ENCODE data around the gene GABRA4. TPM values are rescaled to one million over a fixed set of nuclear protein-coding genes. Genes with fewer than 3 reads are reported as not detected.

The GABRA4 gene
- total RNA-seq, 1 experiment from 2014 or later = not detected

GRCh38 chr4:47002580-47002979, 9.2 kb upstream of the GABRA4 start:
- peak; percentile 25 for DNase-seq (ENCODE audit: unreplicated experiment)
- no peaks in the 10 kb centered on the region for H3K9me3 Mint-ChIP-seq (ENCODE audit: unreplicated experiment)
- TF ChIP-seq CTCF (IDR thresholded peaks at IDR 0.05; ENCODE audit: unreplicated experiment) = peak; percentile 19
- no peak overlapping the region for H3K4me3 Mint-ChIP-seq (ENCODE audit: unreplicated experiment)
- BruUV-seq (replicated peaks) = no TSS peak
- H3K36me3 Mint-ChIP-seq (ENCODE audit: insufficient read depth, unreplicated experiment) = no peaks in the 10 kb centered on the region
- no peaks in the 10 kb centered on the region for H3K4me1 Mint-ChIP-seq (ENCODE audit: insufficient read depth, unreplicated experiment)
- POLR2A ChIA-PET = no interaction called here
- no peaks in the 10 kb centered on the region for H3K27me3 Mint-ChIP-seq (ENCODE audit: insufficient read depth, unreplicated experiment)
- H3K27ac Mint-ChIP-seq (ENCODE audit: low read depth, unreplicated experiment) = no peak overlapping the region
- CTCF ChIA-PET = interaction anchor here (1.4 kb wide), 1 partner anchor 673 kb away, joined by 5 read pairs; no protein-coding TSS in a partner anchor
- intact Hi-C loops (cut with micrococcal nuclease) = loop anchor here (1.0 to 5.0 kb wide), 3 partner anchors 66 to 675 kb away; no protein-coding TSS in a partner anchor

GRCh38 chr4:47000406-47000805, 7.0 kb upstream of the GABRA4 start:
- intact Hi-C loops (cut with micrococcal nuclease) = loop anchor here (5.0 kb wide), 1 partner anchor 673 kb away; no protein-coding TSS in a partner anchor
- H3K27ac Mint-ChIP-seq (ENCODE audit: low read depth, unreplicated experiment) = no peak overlapping the region
- peaks cover 2% of the 10 kb centered on the region for H3K27me3 Mint-ChIP-seq (ENCODE audit: insufficient read depth, unreplicated experiment)
- H3K4me3 Mint-ChIP-seq (ENCODE audit: unreplicated experiment) = no peak overlapping the region
- no peaks in the 10 kb centered on the region for H3K9me3 Mint-ChIP-seq (ENCODE audit: unreplicated experiment)
- no peaks in the 10 kb centered on the region for H3K36me3 Mint-ChIP-seq (ENCODE audit: insufficient read depth, unreplicated experiment)
- BruUV-seq (replicated peaks) = no TSS peak
- no peaks in the 10 kb centered on the region for H3K4me1 Mint-ChIP-seq (ENCODE audit: insufficient read depth, unreplicated experiment)
- no peak for TF ChIP-seq CTCF (IDR thresholded peaks at IDR 0.05; ENCODE audit: unreplicated experiment)
- DNase-seq (ENCODE audit: unreplicated experiment) = no peak
- ChIA-PET CTCF (interaction anchor here (0.6 to 1.9 kb wide), 9 partner anchors 23 to 672 kb away, joined by 3 to 5 read pairs (median 3); no protein-coding TSS in a partner anchor), POLR2A (interaction anchor here (2.0 kb wide), 1 partner anchor 10 kb away, joined by 8 read pairs; no protein-coding TSS in a partner anchor)

GRCh38 chr4:46999566-46999965, 6.2 kb upstream of the GABRA4 start:
- no peak for TF ChIP-seq CTCF (IDR thresholded peaks at IDR 0.05; ENCODE audit: unreplicated experiment)
- no peak overlapping the region for H3K4me3 Mint-ChIP-seq (ENCODE audit: unreplicated experiment)
- no peaks in the 10 kb centered on the region for H3K36me3 Mint-ChIP-seq (ENCODE audit: insufficient read depth, unreplicated experiment)
- intact Hi-C loops (cut with micrococcal nuclease) = no loop called here
- H3K27ac Mint-ChIP-seq (ENCODE audit: low read depth, unreplicated experiment) = no peak overlapping the region
- BruUV-seq (replicated peaks) = no TSS peak
- H3K9me3 Mint-ChIP-seq (ENCODE audit: unreplicated experiment) = no peaks in the 10 kb centered on the region
- no peak for DNase-seq (ENCODE audit: unreplicated experiment)
- H3K4me1 Mint-ChIP-seq (ENCODE audit: insufficient read depth, unreplicated experiment) = no peaks in the 10 kb centered on the region
- peaks cover 10% of the 10 kb centered on the region for H3K27me3 Mint-ChIP-seq (ENCODE audit: insufficient read depth, unreplicated experiment)
- POLR2A ChIA-PET = interaction anchor here (0.6 to 2.0 kb wide), 3 partner anchors 11 to 71 kb away, joined by 3 to 8 read pairs (median 3); partner anchors contain the start of gene GABRB1
- CTCF ChIA-PET = interaction anchor here (0.9 to 1.9 kb wide), 7 partner anchors 20 to 671 kb away, joined by 3 to 5 read pairs (median 5); no protein-coding TSS in a partner anchor

- Mint-ChIP-seq H3K9me3 (ENCODE audit: unreplicated experiment) (no peaks in the 10 kb centered on the region), H3K4me3 (ENCODE audit: unreplicated experiment) (peak overlapping the region; percentile 58), H3K4me1 (ENCODE audit: insufficient read depth, unreplicated experiment) (peaks cover 7% of the 10 kb centered on the region), H3K36me3 (ENCODE audit: insufficient read depth, unreplicated experiment) (no peaks in the 10 kb centered on the region), H3K27me3 (ENCODE audit: insufficient read depth, unreplicated experiment) (peaks cover 48% of the 10 kb centered on the region), H3K27ac (ENCODE audit: low read depth, unreplicated experiment) (no peak overlapping the region)
- ChIA-PET POLR2A (no interaction called here), CTCF (interaction anchor here (0.7 kb wide), 2 partner anchors 144 to 307 kb away, joined by 3 read pairs; no protein-coding TSS in a partner anchor)
- TF ChIP-seq CTCF (IDR thresholded peaks at IDR 0.05; ENCODE audit: unreplicated experiment) = no peak
- intact Hi-C loops (cut with micrococcal nuclease) = no loop called here
- no TSS peak for BruUV-seq (replicated peaks)
- DNase-seq (ENCODE audit: unreplicated experiment) = peak; percentile 15
Observed at GRCh38 chr4:46994007-46994405, 625 bp upstream of the GABRA4 start.

Measured in MCF 10A (cell line).